ENCODE measurements around the gene CCDC107.
A peak's percentile ranks its signal among the peaks of the same experiment; 100 is the strongest.

CCDC107 gene

DNA sequence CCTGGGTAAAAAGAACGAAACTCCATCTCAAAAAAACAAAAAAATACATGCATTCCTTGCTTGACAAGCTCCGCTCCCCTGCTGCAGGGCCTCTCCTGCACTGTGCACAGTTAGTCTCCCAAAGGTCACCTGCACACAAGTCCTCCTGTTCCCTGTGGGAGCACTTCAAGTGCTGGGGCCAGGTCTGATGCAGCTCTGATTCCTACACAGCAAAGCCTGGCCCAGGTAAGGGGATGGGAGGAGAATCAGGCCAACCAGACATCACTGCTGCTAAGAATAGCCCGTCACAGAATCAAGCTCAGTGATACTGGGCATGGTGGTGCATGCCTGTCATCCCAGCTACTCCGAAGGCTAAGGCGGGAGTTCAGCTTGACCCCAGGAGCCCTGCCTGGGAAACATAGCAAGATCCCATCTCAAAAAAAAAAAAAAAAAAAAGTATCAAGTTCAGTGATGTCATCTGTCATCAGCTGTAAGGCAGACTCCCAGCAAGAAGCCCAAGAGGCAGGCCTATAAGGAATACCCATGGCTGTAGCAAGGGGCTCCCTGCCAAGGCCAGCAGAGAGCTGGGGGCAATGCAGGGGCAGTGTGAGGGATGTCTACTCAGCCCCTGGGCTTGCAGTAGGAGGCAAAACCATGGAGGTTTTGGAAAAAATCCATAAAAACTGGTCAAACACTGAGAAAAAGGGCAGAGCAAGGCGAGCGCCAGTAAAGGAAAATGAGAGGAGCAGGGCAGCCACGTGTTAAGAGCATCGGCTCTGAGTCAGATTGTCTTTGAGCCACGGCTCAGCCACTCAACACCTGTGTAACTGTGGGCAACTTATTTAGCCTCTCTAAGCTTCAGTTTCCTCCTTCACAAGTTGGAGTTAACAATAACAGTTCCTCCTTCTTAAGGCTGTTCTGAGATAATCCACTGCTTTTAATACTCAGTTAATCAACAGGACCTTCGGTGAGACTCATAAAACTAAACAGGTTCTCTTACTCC lies 28.4 kb downstream of the CCDC107 start:
- no peak for DNase-seq

- DNase-seq, result no peak
Observed at GRCh38 chr9:35687306-35687705, 29.2 kb downstream of the CCDC107 start.

- DNase-seq, result no peak
Observed at GRCh38 chr9:35687972-35688557, 30.0 kb downstream of the CCDC107 start.

GRCh38 chr9:35688558-35689541 lies 30.8 kb downstream of the CCDC107 start:
- DNase-seq, result no peak

- peak; percentile 87 for DNase-seq
Observed at GRCh38 chr9:35689542-35690293, 31.6 kb downstream of the CCDC107 start, which contains the start of gene TPM2. TSS of gene TPM2 (minus strand) at chr9:35689925. CDS start at chr9:35689817, 108 bp downstream.

GRCh38 chr9:35690294-35690613 lies 32.2 kb downstream of the CCDC107 start:
- no peak for DNase-seq

DNA sequence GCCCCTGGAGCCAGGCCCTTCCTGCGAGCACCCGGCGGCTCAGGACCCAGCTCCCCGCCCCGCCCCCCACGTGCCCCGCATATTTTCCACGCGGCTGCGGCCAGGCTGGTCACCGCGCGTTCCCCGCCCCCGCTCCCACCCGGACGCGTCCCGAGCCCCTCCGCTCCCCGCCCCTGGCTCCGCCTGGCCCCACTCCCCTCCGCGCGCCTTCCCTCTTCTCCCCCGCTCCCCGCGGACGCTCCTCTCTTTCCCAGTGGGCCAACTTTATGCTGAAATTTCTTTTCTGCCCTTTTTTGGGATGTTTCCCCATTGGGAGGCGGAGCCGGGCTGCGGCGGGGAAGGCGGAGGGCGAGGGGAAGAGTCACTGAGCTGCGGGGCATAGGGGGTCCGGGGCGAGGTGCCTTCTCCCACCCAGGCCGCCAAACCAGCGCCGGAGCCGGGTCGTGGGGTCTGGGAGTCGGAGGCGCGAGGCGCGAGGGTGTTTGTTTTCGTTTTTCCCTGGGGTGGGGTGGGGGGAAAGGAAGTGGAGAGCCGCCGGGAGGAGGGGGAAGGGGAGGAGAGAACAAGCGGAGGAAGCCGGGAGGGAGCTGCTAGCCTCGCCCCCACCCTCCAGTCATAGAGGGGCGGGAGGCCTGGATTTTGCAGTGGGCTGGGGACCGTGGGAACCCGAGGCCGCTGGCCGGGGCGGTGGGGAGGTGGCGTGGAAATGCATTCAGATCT lies 32.7 kb downstream of the CCDC107 start:
- peak; percentile 89 for DNase-seq

GRCh38 chr9:35691334-35691650 lies 33.2 kb downstream of the CCDC107 start:
- no peak for DNase-seq

- no peak for DNase-seq
Observed at GRCh38 chr9:35691757-35692301, 33.7 kb downstream of the CCDC107 start.

DNA sequence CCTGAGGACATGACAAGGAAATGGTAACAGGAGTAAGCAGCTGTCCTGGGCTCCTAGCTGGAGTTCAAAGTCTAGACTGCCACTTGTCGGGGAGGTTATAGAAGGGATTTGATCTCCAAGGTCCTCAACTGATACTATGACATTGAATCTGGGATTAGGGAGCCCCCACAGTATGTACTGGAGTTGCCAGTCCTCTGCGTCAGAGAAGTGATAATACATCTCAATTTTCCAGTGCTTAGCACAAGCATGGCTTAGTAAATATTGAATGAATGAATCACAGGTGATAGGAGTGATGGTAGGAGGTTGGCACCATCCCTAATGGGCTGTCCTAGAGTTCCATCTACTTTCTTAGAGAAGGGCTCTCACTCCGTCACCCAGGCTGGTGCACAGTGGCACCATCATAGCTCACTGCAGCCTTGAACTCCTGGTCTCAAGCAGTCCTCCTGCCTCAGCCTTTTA lies 37.9 kb downstream of the CCDC107 start:
- DNase-seq, result no peak

DNA sequence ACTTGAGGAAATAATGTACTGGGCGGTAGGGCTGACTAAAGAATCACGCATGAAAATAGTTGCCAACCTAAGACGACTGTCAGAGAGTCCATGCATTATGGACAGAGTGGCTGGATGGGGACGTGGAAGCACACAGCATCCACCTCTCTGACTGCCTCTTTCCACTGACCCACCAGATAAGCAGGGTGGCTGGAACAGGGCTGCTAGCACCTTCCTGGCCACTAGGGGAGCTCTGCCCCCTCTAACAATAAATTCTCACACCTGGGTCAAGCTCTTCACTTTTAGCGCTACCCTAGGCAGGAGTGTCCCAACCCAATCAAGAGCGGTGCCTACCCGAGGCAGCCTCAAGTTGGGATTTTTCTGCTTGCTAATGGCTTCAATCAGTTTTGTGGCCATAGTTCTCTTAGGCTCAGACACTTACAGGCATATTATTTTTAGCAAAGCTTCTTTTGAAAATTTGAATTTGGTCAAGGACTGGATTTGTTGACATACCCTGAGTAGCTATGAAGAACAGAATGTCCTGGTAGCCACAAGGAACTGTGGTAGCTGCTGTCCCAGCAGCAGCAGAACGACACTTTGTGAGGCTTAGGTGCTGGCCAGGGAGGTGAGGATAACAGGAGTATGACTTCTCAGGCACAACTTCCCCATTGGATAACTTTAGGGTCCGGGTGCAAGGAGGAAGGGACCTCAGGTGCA lies 38.6 kb downstream of the CCDC107 start:
- DNase-seq, result no peak

DNA sequence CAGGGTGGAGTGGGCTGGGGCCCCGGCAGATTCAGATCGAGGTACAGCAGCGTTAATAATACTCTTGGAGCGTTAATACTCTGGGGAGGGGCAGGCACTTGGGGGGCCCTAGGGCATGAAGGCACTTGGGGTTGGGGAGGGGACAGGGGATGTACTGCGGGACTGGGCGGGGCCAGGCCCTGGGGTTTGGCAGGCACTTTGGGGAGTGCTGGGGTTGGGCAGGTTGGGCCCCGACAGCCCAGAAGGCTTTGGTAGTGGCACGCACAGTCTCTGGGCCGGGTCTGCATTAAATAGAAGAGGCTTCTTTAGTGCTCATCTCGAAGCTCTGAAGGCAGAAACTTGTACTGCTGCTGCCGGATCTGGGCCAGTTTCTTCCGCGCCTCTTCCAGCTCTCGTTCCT lies 39.4 kb downstream of the CCDC107 start:
- DNase-seq, result no peak

DNA sequence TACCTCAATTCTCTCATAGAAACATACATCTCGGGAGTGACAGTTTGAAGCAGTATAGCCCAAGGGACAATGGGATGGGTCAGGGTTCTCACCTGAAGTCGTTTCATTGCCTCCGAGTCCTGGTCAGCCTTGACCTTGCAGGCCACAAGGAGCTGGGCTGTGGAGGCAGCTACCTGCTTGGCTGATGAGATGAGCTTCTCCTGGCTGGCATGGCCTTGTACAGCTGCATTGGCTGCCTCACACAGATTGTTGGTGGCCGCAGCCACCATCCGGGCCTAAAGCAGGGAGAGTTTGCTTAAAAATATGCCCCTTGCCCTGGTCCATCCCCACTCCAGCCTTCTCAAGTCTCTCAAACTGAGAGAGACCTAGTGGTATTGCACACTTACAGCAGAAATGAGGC lies 40.1 kb downstream of the CCDC107 start:
- DNase-seq, result no peak

GRCh38 chr9:35700031-35700430 lies 41.9 kb downstream of the CCDC107 start:
- no peak for DNase-seq

GRCh38 chr9:35700942-35701341 lies 42.9 kb downstream of the CCDC107 start:
- no peak for DNase-seq

- no peak for DNase-seq
Observed at GRCh38 chr9:35702696-35703095, 44.6 kb downstream of the CCDC107 start.

- DNase-seq, result no peak
Observed at GRCh38 chr9:35703906-35704672, 46.0 kb downstream of the CCDC107 start.

DNA sequence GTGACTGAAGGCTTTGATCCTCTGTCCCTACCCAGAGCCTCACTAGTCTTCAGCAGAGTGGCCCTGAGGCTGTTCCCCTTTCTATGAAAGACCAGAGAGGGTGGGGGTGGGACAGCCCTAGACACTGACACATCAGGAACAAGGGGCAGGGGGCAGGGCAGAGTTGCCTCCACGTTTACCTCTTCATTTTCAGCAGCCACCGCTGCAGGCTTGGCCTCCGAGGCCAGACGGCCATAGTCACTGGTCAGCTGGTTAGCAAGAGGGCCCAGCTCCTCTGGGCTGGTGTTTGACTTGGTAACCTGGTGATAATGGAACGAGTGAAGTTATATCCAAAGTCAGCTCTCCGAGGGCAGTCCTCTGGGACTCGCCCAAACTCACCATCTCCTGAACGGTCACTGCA lies 47.3 kb downstream of the CCDC107 start:
- DNase-seq, result no peak

DNA sequence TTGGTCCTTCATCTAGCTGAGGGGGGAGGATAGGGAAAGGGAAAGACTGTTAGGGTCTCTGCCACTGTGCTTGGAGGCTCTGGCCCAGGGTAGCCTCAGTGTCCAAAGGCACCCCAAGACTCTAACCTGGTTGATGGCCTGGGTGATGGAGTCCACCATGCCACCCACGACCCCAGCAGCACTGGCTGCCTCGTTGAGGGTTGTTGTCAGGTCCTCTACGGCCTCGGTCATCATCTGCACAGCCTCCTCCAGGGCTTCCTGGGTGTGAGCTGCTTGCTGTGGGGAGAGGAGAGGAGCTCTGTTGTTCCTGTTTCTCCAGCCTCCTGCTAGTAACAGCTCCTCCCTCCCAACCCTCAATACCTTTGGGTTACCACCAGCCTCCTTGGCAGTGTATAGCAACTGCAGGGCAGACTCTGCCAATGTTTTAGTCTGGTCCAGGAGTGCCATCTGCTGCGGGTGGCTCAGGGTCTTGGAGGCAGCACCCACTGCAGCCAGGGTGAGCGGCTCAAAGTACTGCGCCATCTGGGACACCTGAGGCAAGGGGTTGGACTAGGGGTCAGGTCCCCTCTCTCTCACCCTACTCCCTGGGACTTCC lies 47.8 kb downstream of the CCDC107 start:
- no peak for DNase-seq

DNA sequence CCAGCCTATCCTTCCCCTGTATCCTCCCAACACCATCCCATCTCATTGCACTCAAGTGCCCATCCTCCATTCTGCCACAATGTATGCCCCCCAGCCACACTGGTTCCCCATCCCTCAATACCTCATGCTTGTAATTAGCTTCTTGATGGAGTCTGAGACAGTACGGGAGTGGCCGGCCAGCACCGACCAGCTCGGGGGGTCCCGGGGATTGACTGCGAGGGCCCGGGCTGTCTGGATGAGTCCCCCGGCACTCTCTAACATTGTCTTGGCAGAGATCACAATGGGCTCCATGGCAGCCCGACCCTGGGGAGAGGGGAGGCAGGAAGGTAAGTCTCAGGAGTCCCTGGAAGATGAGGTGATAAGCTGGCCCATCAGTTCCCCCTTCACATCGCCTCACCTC lies 48.9 kb downstream of the CCDC107 start:
- no peak for DNase-seq

All from left hindlimb (tissue), 1 donor.